ENCODE measurements around the gene HAND2.

GRCh38 chr4:173514641-173515217 is 15.3 kb downstream of the HAND2 start:
- TF ChIP-seq SPI1 (IDR thresholded peaks at IDR 0.05; ENCODE audit: borderline replicate concordance, low read depth): no peak
- no peak for TF ChIP-seq GABPA (IDR thresholded peaks at IDR 0.05; ENCODE audit: low read depth)
- TF ChIP-seq POLR2AphosphoS5 (IDR thresholded peaks at IDR 0.05; ENCODE audit: low read depth): no peak

Data from HL-60 (cell line).